GM12878 (cell line): Measurements from ENCODE around the gene RETREG3. TPM values are rescaled to one million over a fixed set of nuclear protein-coding genes. Genes with fewer than 3 reads are reported as not detected.

Experiments
- BCL11A ChIP-seq: IDR thresholded peaks from 2 replicates; pipeline ENCODE4 v1.6.1; 2011; ENCODE audit warnings: low read depth, low read length
- CBX5 ChIP-seq: sonication (generic); IDR thresholded peaks from 2 replicates; pipeline ENCODE4 v1.6.1; 2016; ENCODE audit warnings: low read depth, moderate library complexity, mild to moderate bottlenecking, inconsistent platforms
- CHD4 ChIP-seq: fragments of 200-600 bp; sonication (generic); IDR thresholded peaks from 2 replicates; pipeline ENCODE4 v1.6.1; 2016; ENCODE audit warnings: mild to moderate bottlenecking
- EP300 ChIP-seq, 2 experiments: fragments of 150-350 bp in 1 of 2; IDR thresholded peaks; 2 replicates each; pipeline ENCODE4 v1.6.1; 2011 to 2012; ENCODE audit warnings: low read depth in 2 of 2, low read length in 2 of 2, borderline replicate concordance in 1 of 2, improper control_type of control experiment in 1 of 2, inconsistent platforms in 1 of 2; ENCODE audit not compliant: control insufficient read depth in 1 of 2
- JUND ChIP-seq: IDR thresholded peaks from 2 replicates; pipeline ENCODE4 v1.6.1; 2012; ENCODE audit warnings: low read depth, mild to moderate bottlenecking, low read length, improper control_type of control experiment, moderate library complexity
- KAT2A ChIP-seq: conservative IDR thresholded peaks from 2 replicates; pipeline ENCODE4 v1.6.1; 2011; ENCODE audit warnings: low read depth, low read length; ENCODE audit not compliant: control insufficient read depth
- MEF2B ChIP-seq: fragments of 450-650 bp; IDR thresholded peaks from 2 replicates; pipeline ENCODE4 v1.6.1; 2018; ENCODE audit warnings: mild to moderate bottlenecking, moderate library complexity; ENCODE audit not compliant: partially characterized antibody, poor library complexity, severe bottlenecking
- NBN ChIP-seq: fragments of 450-650 bp; IDR thresholded peaks from 2 replicates; pipeline ENCODE4 v1.6.1; 2016
- NFIC ChIP-seq: IDR thresholded peaks from 2 replicates; pipeline ENCODE4 v1.6.1; 2012; ENCODE audit warnings: low read depth, mild to moderate bottlenecking, inconsistent platforms, low read length, moderate library complexity
- NFYB ChIP-seq: IDR thresholded peaks from 2 replicates; pipeline ENCODE4 v1.6.1; 2011; ENCODE audit warnings: low read depth, mild to moderate bottlenecking, low read length, improper control_type of control experiment, moderate library complexity; ENCODE audit not compliant: insufficient read depth
- POLR2A ChIP-seq: IDR thresholded peaks from 2 replicates; pipeline ENCODE4 v1.6.1; 2011; ENCODE audit warnings: low read depth, mild to moderate bottlenecking, low read length
- POLR2AphosphoS5 ChIP-seq: IDR thresholded peaks from 2 replicates; pipeline ENCODE4 v1.6.1; 2011; ENCODE audit warnings: mild to moderate bottlenecking, low read length, inconsistent platforms
- RB1 ChIP-seq: fragments of 450-650 bp; formaldehyde crosslinking; IDR thresholded peaks from 2 replicates; pipeline ENCODE4 v1.6.1; 2017; ENCODE audit warnings: mild to moderate bottlenecking, borderline replicate concordance
- SRF ChIP-seq, 2 experiments: IDR thresholded peaks; 2 replicates each; pipeline ENCODE4 v1.6.1; 2011; ENCODE audit warnings: low read depth in 2 of 2, low read length in 2 of 2, mild to moderate bottlenecking in 1 of 2, moderate library complexity in 1 of 2
- TAF1 ChIP-seq: IDR thresholded peaks from 2 replicates; pipeline ENCODE4 v1.6.1; 2011; ENCODE audit warnings: mild to moderate bottlenecking, low read depth, low read length, borderline replicate concordance
- TBL1XR1 ChIP-seq: IDR thresholded peaks from 2 replicates; pipeline ENCODE4 v1.6.1; 2012; ENCODE audit warnings: low read depth, low read length, improper control_type of control experiment
- YBX1 ChIP-seq: fragments of 450-650 bp; IDR thresholded peaks from 2 replicates; pipeline ENCODE4 v1.6.1; 2016; ENCODE audit warnings: antibody characterized with exemption
- YY1 ChIP-seq: IDR thresholded peaks from 2 replicates; pipeline ENCODE4 v1.6.1; 2011; ENCODE audit warnings: low read depth, mild to moderate bottlenecking, low read length
- ZBED1 ChIP-seq: IDR thresholded peaks from 2 replicates; pipeline ENCODE4 v1.6.1; 2016; ENCODE audit warnings: borderline replicate concordance
- ZNF384 ChIP-seq: IDR thresholded peaks from 2 replicates; pipeline ENCODE4 v1.6.1; 2012; ENCODE audit warnings: low read depth, mild to moderate bottlenecking, low read length, improper control_type of control experiment, borderline replicate concordance
- ZNF687 ChIP-seq: fragments of 450-650 bp; IDR thresholded peaks from 2 replicates; pipeline ENCODE4 v1.6.1; 2017; ENCODE audit warnings: mild to moderate bottlenecking, moderate library complexity
- polyA plus RNA-seq, 11 experiments: library from polyadenylated mRNA; depleted of rRNA in 4 of 11; unstranded in 6 of 11; stranded (reverse) in 5 of 11; fragments of >200 nt; fragmentation: Nextera tagmentation in 4 of 11; fragmentation: Illumina TruSeq in 1 of 11; extraction: Ambion mirVana in 4 of 11; extraction: Trizol in 1 of 11; gene quantifications; 1 replicate in 1 of 11; 2 replicates in 10 of 11; pipeline versions ENCODE4 v1.2.1 to v1.2.3, GENCODE V29; 2011 to 2016; ENCODE audit warnings: inconsistent platforms in 2 of 11, missing spikeins in 2 of 11, low read depth in 1 of 11
- total RNA-seq, 4 experiments: library from RNA; depleted of rRNA in 3 of 4; stranded (reverse); fragments of >200 nt in 3 of 4; fragmentation: Illumina TruSeq in 1 of 4; extraction: Trizol in 1 of 4; gene quantifications; 2 replicates each; pipeline versions ENCODE4 v1.2.1 to v1.2.3, GENCODE V29; 2013 to 2021
- TF ChIP-seq, protein P1 (sequence below): IDR thresholded peaks from 2 replicates; pipeline ENCODE4 v1.6.1; 2012; ENCODE audit warnings: mild to moderate bottlenecking, low read depth, low read length
- TF ChIP-seq, protein P2 (sequence below): fragments of 450-650 bp; IDR thresholded peaks from 2 replicates; pipeline ENCODE4 v1.6.1; 2017; ENCODE audit warnings: mild to moderate bottlenecking

The RETREG3 gene
- total and polyA plus RNA-seq, 10 of the 15 experiments (the other 5 are each of a cell fraction or from before 2014, with no cell fraction given): 7.0 to 50.6 (median 27.3) TPM

DNA sequence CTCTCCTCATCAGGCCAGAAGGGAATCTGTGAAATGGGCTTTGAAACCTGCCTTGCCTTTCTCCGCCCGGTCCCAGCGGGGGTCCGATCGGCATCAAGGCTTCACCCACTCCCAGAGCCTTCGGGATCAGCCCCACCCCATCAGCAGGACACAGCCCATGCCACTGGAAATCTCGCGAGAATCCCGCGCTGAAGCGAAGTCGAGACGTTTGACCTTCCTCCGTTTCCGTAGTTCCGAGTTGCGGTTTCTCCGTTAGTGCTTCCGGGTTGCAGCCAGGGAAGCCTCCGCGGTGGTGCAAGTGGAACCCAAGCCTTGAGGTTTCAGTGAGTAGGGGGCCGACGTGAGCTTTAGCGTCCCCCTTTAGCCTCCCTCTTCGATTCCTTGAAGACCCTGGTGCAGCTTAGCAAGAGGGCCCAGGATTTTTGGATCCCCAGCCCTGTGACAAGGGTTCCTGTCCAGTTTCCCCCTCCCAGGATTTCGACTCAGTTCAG is 47.2 kb downstream of the RETREG3 start, which contains the start of gene COASY (continued):
- TF ChIP-seq ZNF687 (peak; percentile 72), BCL11A (no peak), SRF (IDR thresholded peaks at IDR 0.05; ENCODE audit: low read depth in 2 of 2, low read length in 2 of 2) (0 out of 4 replicates have a peak, but pooled peaks of 1 of the 2 experiments have one; percentile 11), EP300 (IDR thresholded peaks at IDR 0.05; ENCODE audit: borderline replicate concordance in 1 of 2, control insufficient read depth in 1 of 2, low read depth in 2 of 2, low read length in 2 of 2) (no peak), YBX1 (no peak), CHD4 (no peak), NFYB (no peak), KAT2A (no peak), NBN (peak; percentile 64; the same call in 1 of the 2 replicates), NFIC (peak; percentile 52; the same call in 1 of the 2 replicates), CBX5 (no peak), POLR2AphosphoS5 (peak; percentile 90), POLR2A (no peak; the same call in none of the 2 replicates), TAF1 (peak; percentile 89), ZBED1 (peak; percentile 58; the same call in 1 of the 2 replicates), YY1 (peak; percentile 71), MEF2B (peak; percentile 46), RB1 (no peak), JUND (no peak), ZNF384 (no peak), TBL1XR1 (peak; percentile 85; the same call in 1 of the 2 replicates)
- TF ChIP-seq, protein P1, sequence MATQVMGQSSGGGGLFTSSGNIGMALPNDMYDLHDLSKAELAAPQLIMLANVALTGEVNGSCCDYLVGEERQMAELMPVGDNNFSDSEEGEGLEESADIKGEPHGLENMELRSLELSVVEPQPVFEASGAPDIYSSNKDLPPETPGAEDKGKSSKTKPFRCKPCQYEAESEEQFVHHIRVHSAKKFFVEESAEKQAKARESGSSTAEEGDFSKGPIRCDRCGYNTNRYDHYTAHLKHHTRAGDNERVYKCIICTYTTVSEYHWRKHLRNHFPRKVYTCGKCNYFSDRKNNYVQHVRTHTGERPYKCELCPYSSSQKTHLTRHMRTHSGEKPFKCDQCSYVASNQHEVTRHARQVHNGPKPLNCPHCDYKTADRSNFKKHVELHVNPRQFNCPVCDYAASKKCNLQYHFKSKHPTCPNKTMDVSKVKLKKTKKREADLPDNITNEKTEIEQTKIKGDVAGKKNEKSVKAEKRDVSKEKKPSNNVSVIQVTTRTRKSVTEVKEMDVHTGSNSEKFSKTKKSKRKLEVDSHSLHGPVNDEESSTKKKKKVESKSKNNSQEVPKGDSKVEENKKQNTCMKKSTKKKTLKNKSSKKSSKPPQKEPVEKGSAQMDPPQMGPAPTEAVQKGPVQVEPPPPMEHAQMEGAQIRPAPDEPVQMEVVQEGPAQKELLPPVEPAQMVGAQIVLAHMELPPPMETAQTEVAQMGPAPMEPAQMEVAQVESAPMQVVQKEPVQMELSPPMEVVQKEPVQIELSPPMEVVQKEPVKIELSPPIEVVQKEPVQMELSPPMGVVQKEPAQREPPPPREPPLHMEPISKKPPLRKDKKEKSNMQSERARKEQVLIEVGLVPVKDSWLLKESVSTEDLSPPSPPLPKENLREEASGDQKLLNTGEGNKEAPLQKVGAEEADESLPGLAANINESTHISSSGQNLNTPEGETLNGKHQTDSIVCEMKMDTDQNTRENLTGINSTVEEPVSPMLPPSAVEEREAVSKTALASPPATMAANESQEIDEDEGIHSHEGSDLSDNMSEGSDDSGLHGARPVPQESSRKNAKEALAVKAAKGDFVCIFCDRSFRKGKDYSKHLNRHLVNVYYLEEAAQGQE: no peak
- TF ChIP-seq, protein P2, sequence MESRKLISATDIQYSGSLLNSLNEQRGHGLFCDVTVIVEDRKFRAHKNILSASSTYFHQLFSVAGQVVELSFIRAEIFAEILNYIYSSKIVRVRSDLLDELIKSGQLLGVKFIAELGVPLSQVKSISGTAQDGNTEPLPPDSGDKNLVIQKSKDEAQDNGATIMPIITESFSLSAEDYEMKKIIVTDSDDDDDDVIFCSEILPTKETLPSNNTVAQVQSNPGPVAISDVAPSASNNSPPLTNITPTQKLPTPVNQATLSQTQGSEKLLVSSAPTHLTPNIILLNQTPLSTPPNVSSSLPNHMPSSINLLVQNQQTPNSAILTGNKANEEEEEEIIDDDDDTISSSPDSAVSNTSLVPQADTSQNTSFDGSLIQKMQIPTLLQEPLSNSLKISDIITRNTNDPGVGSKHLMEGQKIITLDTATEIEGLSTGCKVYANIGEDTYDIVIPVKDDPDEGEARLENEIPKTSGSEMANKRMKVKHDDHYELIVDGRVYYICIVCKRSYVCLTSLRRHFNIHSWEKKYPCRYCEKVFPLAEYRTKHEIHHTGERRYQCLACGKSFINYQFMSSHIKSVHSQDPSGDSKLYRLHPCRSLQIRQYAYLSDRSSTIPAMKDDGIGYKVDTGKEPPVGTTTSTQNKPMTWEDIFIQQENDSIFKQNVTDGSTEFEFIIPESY: no peak
